ENCODE data around the gene RAD23B.
"Not testable (repeated sequence)": the region's sequence is repeated elsewhere in the genome, so short reads cannot be mapped to it uniquely, and the experiment has no call there.

Gene RAD23B

DNA sequence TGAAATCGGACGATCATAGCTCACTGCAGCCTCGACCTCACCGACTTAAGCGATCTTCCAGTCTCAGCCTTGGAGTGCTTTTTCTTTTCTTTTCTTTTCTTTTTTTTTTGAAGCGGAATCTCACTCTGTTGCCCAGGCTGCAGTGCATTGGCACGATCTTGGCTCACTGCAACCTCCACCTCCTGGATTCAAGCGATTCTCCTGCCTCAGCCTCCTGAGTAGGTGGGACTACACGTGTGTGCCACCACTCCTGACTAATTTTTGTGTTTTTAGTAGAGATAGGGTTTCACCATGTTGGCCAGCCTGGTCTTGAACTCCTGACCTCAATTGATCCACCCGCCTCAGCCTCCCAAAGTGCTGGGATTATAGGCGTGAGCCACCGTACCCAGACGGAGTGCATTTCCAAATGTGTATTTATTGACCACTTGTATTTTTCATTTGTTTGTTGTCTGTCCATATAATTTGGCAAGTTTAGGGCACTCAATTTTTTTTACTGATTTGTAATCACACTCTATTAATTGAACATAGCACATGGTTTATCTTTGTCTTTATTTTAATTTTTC, 23.2 kb upstream of the RAD23B start:
- not testable (repeated sequence) for DNase-seq (ENCODE audit: low spot score in 2 of 2); H3K9me3 Mint-ChIP-seq; H3K36me3 Mint-ChIP-seq; H3K4me1 Mint-ChIP-seq; ATAC-seq; H3K27ac Mint-ChIP-seq; H3K4me3 Mint-ChIP-seq

DNA sequence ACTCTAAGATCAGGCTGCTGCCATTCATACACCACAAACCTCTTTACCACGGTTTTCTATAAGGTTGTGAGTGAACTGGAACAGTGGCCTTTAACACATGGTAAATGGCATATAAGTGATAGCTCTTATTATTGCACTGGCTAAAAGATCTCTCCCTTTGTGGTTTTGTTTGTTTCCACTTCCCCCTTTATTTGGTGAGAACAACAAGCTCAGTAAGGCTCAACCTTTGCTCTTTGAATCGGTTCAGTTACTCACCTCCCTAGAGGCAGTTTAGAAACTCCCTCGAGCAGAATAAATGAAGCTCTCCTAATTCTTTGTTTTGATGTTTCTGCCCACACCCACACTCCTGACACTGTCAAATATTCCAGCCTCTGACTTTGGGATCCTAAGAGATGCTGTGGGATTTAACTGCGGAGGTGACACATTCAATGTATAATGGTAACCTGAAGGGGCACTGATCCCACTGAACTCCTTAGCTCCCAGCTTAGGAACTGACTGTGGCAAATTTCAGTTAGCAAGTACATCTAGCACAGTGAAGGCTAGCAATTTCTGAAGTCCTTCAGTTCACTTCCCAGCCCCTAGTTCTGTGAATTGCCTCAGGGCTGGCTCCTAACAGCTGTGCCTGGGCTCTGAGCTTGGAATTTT, 22.5 kb upstream of the RAD23B start:
- H3K4me1 Mint-ChIP-seq, result peaks cover 6% of the 10 kb centered on the region
- no peak overlapping the region for H3K4me3 Mint-ChIP-seq
- DNase-seq (ENCODE audit: low spot score in 2 of 2) (no peak), ATAC-seq (peak; percentile 64)
- no peaks in the 10 kb centered on the region for H3K9me3 Mint-ChIP-seq
- H3K27ac Mint-ChIP-seq, result no peak overlapping the region
- H3K36me3 Mint-ChIP-seq, result no peaks in the 10 kb centered on the region

DNA sequence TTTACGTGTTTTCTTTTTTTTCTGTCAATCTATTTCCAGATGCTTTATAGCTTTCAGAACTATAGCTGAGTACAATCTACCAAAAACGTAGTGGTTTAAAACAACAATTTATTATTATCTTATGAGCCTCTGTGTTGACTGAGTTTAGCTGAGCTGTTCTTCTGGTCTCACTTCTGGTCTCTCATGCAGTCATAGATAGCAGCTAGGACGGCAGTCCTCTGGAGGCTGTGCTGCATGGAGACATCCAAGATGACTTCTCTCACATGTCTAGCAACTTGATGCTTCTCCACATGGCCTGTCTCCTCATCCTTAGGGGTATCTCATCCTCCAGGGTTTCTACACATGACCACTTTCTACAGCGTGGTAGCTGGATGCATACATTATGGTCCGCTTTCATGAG, 22.0 kb upstream of the RAD23B start:
- H3K9me3 Mint-ChIP-seq, result no peaks in the 10 kb centered on the region
- no peaks in the 10 kb centered on the region for H3K36me3 Mint-ChIP-seq
- peaks cover 6% of the 10 kb centered on the region for H3K4me1 Mint-ChIP-seq
- DNase-seq (ENCODE audit: low spot score in 2 of 2) (no peak), ATAC-seq (no peak)
- no peak overlapping the region for H3K27ac Mint-ChIP-seq
- no peak overlapping the region for H3K4me3 Mint-ChIP-seq

DNA sequence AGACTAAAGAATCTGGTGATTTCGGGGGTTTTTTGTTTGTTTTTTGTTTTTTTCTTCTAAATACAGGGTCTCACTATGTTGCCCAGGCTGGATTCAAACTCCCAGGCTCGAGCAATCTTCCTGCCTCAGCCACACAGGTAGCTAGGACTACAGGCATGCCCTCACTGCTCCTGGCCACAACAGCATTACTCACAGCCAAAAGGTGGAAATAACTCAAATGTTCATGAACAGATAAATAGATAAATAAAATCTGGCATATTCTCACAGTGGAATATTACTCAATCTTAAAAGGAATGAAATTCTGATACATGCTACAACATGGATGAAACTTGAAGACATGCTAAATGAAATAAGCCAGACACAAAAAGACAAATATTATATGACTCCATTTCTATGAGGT, 19.8 kb upstream of the RAD23B start:
- Mint-ChIP-seq H3K4me3 (no peak overlapping the region), H3K36me3 (no peaks in the 10 kb centered on the region), H3K27ac (no peak overlapping the region), H3K9me3 (no peaks in the 10 kb centered on the region), H3K4me1 (peaks cover 6% of the 10 kb centered on the region)
- DNase-seq (ENCODE audit: low spot score in 2 of 2), result no peak
- ATAC-seq, result no peak

DNA sequence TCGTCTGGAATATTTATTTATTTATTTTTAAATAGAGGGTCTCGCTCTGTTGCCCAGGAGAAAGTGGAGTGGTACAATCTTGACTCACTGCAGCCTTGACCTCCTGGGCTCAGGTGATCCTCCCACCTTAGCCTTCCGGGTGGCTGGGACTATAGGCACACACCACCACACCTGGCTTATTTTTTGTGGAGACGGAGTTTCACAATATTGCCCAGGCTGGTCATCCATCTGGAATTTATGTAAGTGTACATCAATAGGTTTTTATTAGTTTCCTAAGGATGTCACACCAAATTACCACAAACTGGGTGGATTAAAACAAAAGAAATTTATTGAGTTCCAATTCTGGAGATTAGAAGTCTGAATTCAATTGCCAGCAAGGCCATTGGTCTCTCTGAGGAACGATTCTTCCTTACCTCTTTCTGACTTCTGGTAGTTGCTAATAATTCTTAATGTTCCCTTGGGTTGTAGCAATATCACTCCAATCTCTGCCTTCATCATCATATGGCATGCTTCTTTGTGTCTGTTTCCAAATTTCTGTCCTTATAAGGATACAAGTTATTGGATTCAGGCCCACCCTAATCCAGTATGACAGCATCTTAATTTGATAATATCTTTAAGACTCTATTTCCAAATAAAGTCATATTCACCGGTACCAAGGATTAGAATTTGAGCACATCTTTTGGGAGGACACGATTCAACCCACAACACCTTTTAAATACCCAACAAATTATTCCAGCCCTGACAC, 16.3 kb upstream of the RAD23B start:
- no peak overlapping the region for H3K4me3 Mint-ChIP-seq
- no peak overlapping the region for H3K27ac Mint-ChIP-seq
- no peaks in the 10 kb centered on the region for H3K36me3 Mint-ChIP-seq
- no peaks in the 10 kb centered on the region for H3K4me1 Mint-ChIP-seq
- no peak for ATAC-seq
- no peak for DNase-seq (ENCODE audit: low spot score in 2 of 2)
- no peaks in the 10 kb centered on the region for H3K9me3 Mint-ChIP-seq

DNA sequence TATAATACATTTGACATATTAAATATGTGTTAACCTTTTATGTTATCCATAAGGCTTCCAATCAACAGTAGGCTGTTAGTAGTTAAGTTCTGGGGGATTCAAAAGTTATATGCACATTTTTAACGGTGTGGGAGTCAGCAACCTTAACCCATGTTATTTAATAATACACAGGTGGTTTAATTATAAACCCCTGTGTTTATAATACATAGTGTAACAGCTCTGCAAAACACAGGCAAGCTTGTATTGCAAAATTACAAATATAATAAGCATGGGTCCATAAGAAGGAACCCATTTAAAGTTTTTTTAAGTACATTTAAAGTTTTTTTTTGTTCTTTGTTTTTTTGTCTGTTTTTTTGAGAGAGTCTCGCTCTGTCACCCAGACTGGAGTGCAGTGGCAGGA, 14.5 kb upstream of the RAD23B start:
- no peak for DNase-seq (ENCODE audit: low spot score in 2 of 2)
- Mint-ChIP-seq H3K36me3 (no peaks in the 10 kb centered on the region), H3K27ac (no peak overlapping the region), H3K9me3 (no peaks in the 10 kb centered on the region), H3K4me1 (peaks cover under 1% of the 10 kb centered on the region), H3K4me3 (no peak overlapping the region)
- ATAC-seq, result no peak

DNA sequence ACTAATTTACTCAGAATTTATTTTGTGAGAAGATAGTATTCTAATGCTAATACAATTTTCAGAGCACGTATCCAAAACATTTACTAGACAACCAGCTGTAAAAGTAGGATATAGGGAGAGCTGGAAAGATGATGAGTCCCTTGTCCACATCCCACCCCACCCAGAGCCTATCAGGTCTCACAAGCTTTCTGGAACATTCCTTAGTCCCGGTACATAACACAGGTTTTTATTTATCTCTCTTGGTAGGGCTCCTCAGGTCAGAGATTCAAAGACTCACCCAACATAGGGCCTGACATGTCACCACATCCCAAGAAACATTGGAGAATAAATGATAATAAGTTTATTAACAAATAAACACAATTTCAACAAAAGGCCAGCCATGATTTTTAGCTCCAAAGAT, 13.8 kb upstream of the RAD23B start:
- no peak for DNase-seq (ENCODE audit: low spot score in 2 of 2)
- no peaks in the 10 kb centered on the region for H3K9me3 Mint-ChIP-seq
- no peak for ATAC-seq
- no peak overlapping the region for H3K4me3 Mint-ChIP-seq
- H3K27ac Mint-ChIP-seq, result no peak overlapping the region
- peaks cover 8% of the 10 kb centered on the region for H3K4me1 Mint-ChIP-seq
- H3K36me3 Mint-ChIP-seq, result no peaks in the 10 kb centered on the region

DNA sequence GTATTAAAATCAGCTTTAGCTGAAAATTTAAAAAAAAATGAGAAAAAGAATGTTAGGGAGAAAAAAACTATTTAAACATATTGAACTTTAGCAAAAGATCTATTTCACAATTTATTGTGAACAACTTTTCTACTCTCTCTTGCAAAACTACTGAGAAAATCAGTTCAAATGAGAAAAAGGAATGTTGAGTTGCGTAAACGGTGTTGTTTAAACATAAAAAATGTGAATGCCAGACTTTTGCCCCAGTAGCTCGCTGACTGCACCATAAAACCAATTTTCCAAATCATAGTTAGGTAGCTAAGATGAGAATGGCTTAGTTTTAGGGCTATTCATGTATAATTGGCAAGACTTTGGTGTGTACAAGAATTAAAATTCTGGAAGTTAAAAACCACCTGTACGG, 13.4 kb upstream of the RAD23B start:
- no peaks in the 10 kb centered on the region for H3K36me3 Mint-ChIP-seq
- no peaks in the 10 kb centered on the region for H3K9me3 Mint-ChIP-seq
- ATAC-seq, result no peak
- H3K4me1 Mint-ChIP-seq, result peaks cover 8% of the 10 kb centered on the region
- H3K27ac Mint-ChIP-seq, result no peak overlapping the region
- DNase-seq (ENCODE audit: low spot score in 2 of 2), result no peak
- H3K4me3 Mint-ChIP-seq, result no peak overlapping the region

DNA sequence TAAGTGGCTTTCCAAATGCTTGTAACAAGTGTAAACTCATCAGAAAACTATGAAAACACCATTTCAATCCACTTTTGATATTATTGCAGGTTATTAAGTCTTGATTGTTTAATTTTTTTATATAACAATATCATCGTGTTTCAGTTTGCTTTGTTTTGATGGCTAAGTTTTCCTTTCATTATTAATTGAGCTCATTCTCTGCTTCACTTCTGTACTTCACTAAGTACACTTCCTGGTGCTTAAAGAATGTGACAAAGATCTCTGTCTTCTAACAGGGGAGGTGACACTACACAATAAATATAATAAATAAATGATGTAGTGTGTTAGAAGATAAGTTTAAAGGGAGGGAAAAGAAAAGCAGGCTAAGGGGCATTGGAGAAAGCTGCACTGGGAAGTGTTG, 13.0 kb upstream of the RAD23B start:
- DNase-seq (ENCODE audit: low spot score in 2 of 2), result no peak

DNA sequence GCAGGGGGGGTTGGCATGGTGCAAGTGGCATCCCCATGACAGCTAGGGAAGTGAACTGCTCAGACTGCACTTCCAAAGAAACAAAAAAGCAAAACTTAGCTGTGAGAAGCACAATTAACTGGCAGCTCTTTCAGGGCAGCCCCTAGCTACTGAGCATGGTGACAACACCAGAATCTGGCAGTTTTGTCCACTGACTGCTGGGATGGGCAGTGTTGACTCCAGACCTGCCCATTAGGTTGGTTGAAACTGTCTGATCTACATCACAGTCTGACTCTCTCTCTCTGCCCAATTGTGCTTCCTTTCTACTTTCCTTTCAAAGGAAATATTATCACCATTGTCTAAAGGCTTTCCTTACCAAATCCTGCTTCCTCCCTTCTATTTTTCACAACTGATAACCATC, 12.5 kb upstream of the RAD23B start:
- Mint-ChIP-seq H3K27ac (no peak overlapping the region), H3K9me3 (no peaks in the 10 kb centered on the region), H3K36me3 (no peaks in the 10 kb centered on the region), H3K4me3 (no peak overlapping the region), H3K4me1 (peaks cover 8% of the 10 kb centered on the region)
- ATAC-seq, result no peak
- DNase-seq (ENCODE audit: low spot score in 2 of 2), result no peak

More for the DNA sequence above, 13.0 kb upstream of the RAD23B start:
- no peaks in the 10 kb centered on the region for H3K36me3 Mint-ChIP-seq
- H3K4me3 Mint-ChIP-seq, result no peak overlapping the region
- H3K4me1 Mint-ChIP-seq, result peaks cover 8% of the 10 kb centered on the region
- H3K9me3 Mint-ChIP-seq, result no peaks in the 10 kb centered on the region
- no peak overlapping the region for H3K27ac Mint-ChIP-seq
- ATAC-seq, result no peak

DNA sequence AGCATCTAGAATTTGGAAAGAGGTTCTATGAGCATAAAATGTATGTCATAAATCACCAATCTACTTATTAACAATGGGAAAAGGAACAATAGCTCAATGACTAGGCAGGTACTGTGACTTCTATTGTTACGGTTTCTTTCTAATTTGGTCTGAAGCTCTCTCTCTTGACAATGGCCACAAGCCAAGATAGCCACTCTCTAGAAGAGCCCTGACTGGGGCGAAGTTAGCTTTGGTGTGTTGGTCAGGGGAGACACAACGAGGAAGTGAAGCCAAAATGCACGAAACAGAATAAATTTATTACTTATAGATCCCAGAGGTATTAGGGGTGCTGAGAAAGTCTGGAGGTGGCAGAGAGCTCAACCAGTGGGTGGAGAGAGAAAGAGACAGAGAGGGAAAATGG, 9.4 kb upstream of the RAD23B start:
- no peak overlapping the region for H3K4me3 Mint-ChIP-seq
- peaks cover 8% of the 10 kb centered on the region for H3K4me1 Mint-ChIP-seq
- H3K36me3 Mint-ChIP-seq, result no peaks in the 10 kb centered on the region
- DNase-seq (ENCODE audit: low spot score in 2 of 2), result no peak
- no peak for ATAC-seq
- no peak overlapping the region for H3K27ac Mint-ChIP-seq
- no peaks in the 10 kb centered on the region for H3K9me3 Mint-ChIP-seq

DNA sequence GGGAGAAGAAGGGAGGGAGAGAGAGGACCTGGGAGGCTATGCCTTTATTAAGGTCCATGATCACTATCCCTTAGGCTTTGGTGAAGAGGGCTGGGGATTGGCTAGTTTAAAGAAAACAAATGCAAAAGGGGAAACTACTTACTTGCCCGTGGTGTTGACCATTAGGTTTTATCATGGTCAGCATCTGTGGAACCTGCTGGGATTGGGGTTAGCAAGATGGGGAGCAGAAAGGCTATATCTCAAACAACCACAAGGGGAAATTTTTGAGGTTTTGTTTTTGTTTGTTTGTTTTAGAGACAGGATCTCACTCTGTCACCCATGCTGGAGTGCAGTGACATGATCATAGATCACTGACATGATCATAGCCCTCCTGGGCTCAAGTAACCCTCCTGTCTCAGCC, 9.0 kb upstream of the RAD23B start:
- DNase-seq (ENCODE audit: low spot score in 2 of 2), result no peak
- Mint-ChIP-seq H3K27ac (no peak overlapping the region), H3K4me1 (peaks cover 8% of the 10 kb centered on the region), H3K4me3 (no peak overlapping the region), H3K9me3 (no peaks in the 10 kb centered on the region), H3K36me3 (no peaks in the 10 kb centered on the region)
- ATAC-seq, result peak; percentile 54

DNA sequence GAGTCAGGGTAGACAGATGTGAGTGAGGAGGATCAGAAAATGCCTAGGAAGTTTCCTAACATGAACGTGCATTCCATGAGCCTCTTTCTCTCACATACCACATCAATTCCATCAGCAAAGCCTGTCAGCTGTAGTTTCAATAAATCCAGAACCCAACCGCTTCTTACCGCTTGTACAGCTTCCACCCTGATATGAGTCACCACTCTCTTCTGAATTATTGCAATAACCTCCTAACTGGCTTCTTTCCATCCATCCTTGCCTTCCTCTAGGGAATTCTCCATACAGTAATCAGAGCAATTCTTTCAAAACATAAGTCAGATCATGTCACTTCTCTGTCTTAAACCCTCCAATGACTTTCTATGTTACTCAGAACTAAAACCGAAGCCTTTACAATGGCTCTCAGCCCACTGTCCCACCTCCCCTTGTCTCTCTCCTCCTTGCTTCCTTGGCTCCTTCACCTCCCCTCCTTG, 8.1 kb upstream of the RAD23B start:
- no peak overlapping the region for H3K27ac Mint-ChIP-seq
- H3K4me3 Mint-ChIP-seq, result no peak overlapping the region
- no peaks in the 10 kb centered on the region for H3K9me3 Mint-ChIP-seq
- no peaks in the 10 kb centered on the region for H3K36me3 Mint-ChIP-seq
- DNase-seq (ENCODE audit: low spot score in 2 of 2), result no peak
- ATAC-seq, result no peak
- peaks cover 8% of the 10 kb centered on the region for H3K4me1 Mint-ChIP-seq

DNA sequence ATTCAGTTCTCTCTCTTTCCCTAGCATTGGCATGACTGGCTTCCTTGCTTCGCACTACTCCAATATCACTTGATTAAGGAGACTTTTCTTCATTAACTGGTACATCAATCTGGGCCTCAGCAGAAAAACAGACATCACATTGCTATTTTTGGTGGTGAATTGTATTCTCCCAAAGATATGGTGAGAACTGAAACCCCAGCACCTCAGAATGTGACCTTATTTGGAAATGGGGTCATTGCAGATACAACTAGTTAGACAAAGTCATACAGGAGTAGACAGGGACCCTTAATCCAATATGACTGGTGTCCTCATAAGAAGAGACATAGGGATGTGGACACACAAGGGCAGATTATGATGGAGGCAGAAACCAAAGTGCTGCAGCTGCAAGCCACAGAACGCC, 7.5 kb upstream of the RAD23B start:
- DNase-seq (ENCODE audit: low spot score in 2 of 2) (no peak), ATAC-seq (no peak)
- H3K36me3 Mint-ChIP-seq, result no peaks in the 10 kb centered on the region
- no peak overlapping the region for H3K4me3 Mint-ChIP-seq
- peaks cover 10% of the 10 kb centered on the region for H3K4me1 Mint-ChIP-seq
- no peak overlapping the region for H3K27ac Mint-ChIP-seq
- no peaks in the 10 kb centered on the region for H3K9me3 Mint-ChIP-seq

DNA sequence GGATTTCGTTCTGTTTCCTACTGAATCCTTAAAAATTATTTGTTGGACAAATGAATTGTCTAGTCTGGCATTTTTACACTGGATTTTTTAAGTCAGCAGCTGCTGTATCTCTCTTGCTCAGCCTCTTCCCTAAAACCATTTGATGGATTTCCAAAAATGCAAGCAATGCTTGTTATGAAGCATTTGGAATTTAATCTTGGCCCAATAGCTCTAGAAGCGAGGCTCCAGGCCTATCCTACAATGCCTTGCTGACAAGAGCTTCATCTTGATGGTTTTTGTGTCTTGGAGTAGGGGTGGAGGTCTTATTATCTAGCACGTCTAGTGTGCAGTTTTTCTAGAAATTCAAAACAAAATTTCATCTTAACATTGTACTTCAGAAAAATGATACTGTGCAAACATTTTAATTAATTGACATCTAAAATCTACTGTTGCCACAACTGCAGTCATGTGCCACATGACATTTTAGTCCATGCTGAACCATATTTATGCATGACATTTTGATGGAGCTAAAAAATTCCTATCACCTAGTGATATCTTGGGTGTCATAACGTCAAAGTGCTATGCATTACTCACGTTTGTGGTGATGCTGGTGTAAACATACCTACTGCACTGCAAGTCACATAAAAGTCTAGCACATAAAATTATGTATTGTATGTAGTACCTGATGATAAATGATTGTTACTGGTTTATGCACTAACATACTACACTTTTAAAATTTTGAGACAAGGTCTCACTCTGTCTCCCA, 5.9 kb upstream of the RAD23B start:
- Mint-ChIP-seq H3K36me3 (no peaks in the 10 kb centered on the region), H3K4me1 (peaks cover 24% of the 10 kb centered on the region), H3K4me3 (no peak overlapping the region), H3K9me3 (no peaks in the 10 kb centered on the region), H3K27ac (no peak overlapping the region)
- ATAC-seq (no peak), DNase-seq (ENCODE audit: low spot score in 2 of 2) (no peak)

Data from stimulated activated effector memory CD8-positive, alpha-beta T cell treated with anti-CD3 and anti-CD28 coated beads, Interleukin-12 subunit alpha, Interleukin-12 subunit beta, amount 100 ng/mL, for 72 hours (primary cell).